Ovary (tissue), 9 donors: ENCODE measurements around the gene NCS1. TPM values are rescaled to one million over a fixed set of nuclear protein-coding genes. Genes with fewer than 3 reads are reported as not detected.

Source experiments
- DNase-seq, 5 donors: peaks; one replicate each; pipeline ENCODE4 v3.0.0-alpha.2; 2019 to 2020
- H3K27ac ChIP-seq, 2 donors: fragments of 200-600 bp; one replicate each; pipeline versions ENCODE4 v1.5.1 to v1.8.0; 2019 to 2022
- H3K27me3 ChIP-seq: fragments of 200-600 bp; one replicate; pipeline ENCODE4 v1.8.0; 2022
- H3K36me3 ChIP-seq: fragments of 200-600 bp; sonication (generic); one replicate; pipeline ENCODE4 v1.5.1; 2019
- H3K4me1 ChIP-seq: one replicate; pipeline ENCODE4 v1.8.1; 2013; ENCODE audit warnings: mild to moderate bottlenecking, moderate library complexity; ENCODE audit not compliant: insufficient read depth
- H3K4me3 ChIP-seq: fragments of 200-600 bp; sonication (generic); one replicate; pipeline ENCODE4 v1.5.1; 2017
- H3K9me3 ChIP-seq, 2 donors: fragments of 200-600 bp in 1 of 2; sonication (generic) in 1 of 2; one replicate each; pipeline versions ENCODE4 v1.5.1 to v1.8.1; 2013 to 2019; ENCODE audit warnings: mild to moderate bottlenecking in 1 of 2, moderate library complexity in 1 of 2
- CTCF ChIP-seq, 3 donors: fragments of 450-650 bp in 2 of 3; fragments of 200-600 bp in 1 of 3; IDR thresholded peaks; one replicate each; pipeline versions ENCODE4 v1.5.1 to v1.8.0; 2016 to 2022; ENCODE audit warnings: antibody characterized with exemption in 3 of 3, mild to moderate bottlenecking in 1 of 3
- EP300 ChIP-seq: sonication (generic); formaldehyde crosslinking; IDR thresholded peaks from one replicate; pipeline ENCODE4 v1.6.1; 2017; ENCODE audit warnings: antibody characterized with exemption
- POLR2A ChIP-seq: fragments of 450-650 bp; IDR thresholded peaks from one replicate; pipeline ENCODE4 v1.6.1; 2017; ENCODE audit warnings: antibody characterized with exemption, mild to moderate bottlenecking, moderate library complexity
- WGBS, 3 donors: extraction: QIAGEN DNeasy Blood & Tissue Kit in 1 of 3; methylation state at CpG; one replicate each; pipeline versions ENCODE4 v1.1.5 to v1.1.7; 2013 to 2017; 5-methylcytosine and 5-hydroxymethylcytosine counted together
- intact Hi-C, 4 donors: fragments of 100-400 bp; cut with DNase I; formaldehyde crosslinking; loops; one replicate each; pipeline versions ENCODE4 v1.11.0 to v1.15.1; 2022 to 2023
- polyA plus RNA-seq, 2 donors: library from polyadenylated mRNA; stranded (reverse); fragments of 200-250 nt in 1 of 2; fragments of 350-450 nt in 1 of 2; fragmentation: Illumina TruSeq in 1 of 2; extraction: RNeasy Lipid Tissue Mini Kit (QIAGEN cat#74804) in 1 of 2; gene quantifications; one replicate each; pipeline ENCODE4 v1.2.3, GENCODE V29; 2013 to 2014
- total RNA-seq, 7 donors: library from RNA; depleted of rRNA in 2 of 7; stranded (reverse); fragments of >200 nt in 2 of 7; fragmentation: NEBNext Ultra II Directional in 3 of 7; extraction: Animal tissue kit (Norgen Biotek cat#: 25700) in 3 of 7; gene quantifications; one replicate each; pipeline versions ENCODE4 v1.1.0 to v1.2.4, GENCODE V29; 2016 to 2023
- donor health status: DM: no; HTN: no; CAD: no; lungs with moderate emphysema.
- donor health status: DM: no; HTN: no; CAD: no.
- donor health status: Bipolar disorder and iron deficiency.
- donor health status: DM: yes; HTN: yes; CAD: no.
- donor health status: DM: no; HTN: no; CAD: no.
- donor health status: DM: yes; HTN: yes; CAD: no.

NCS1 gene
- total and polyA plus RNA-seq, 9 donors, result 3.6 to 46.7 (median 25.0) TPM

GRCh38 chr9:130215341-130216119 is 43.3 kb downstream of the NCS1 start:
- TF ChIP-seq EP300, result no peak
- TF ChIP-seq POLR2A, result no peak
- no peak for TF ChIP-seq CTCF (IDR thresholded peaks at IDR 0.05)
- no peak overlapping the region for H3K4me3 ChIP-seq
- no peaks in the 10 kb centered on the region for H3K9me3 ChIP-seq
- intact Hi-C loops, result no loop called here
- H3K27me3 ChIP-seq, result no peaks in the 10 kb centered on the region
- H3K27ac ChIP-seq, result no peak overlapping the region
- H3K4me1 ChIP-seq, result peaks cover 6% of the 10 kb centered on the region
- DNase-seq, result no peak
- no peaks in the 10 kb centered on the region for H3K36me3 ChIP-seq
- WGBS, 3 donors, result 81 to 84% (median 83%) methylated on average over 16 of the region's 16 CpGs

- 83 to 85% (median 83%) methylated on average over 10 of the region's 10 CpGs for WGBS, 3 donors
- DNase-seq, result no peak
- H3K9me3 ChIP-seq, result no peaks in the 10 kb centered on the region
- H3K27ac ChIP-seq, result no peak overlapping the region
- no peaks in the 10 kb centered on the region for H3K36me3 ChIP-seq
- peaks cover 10% of the 10 kb centered on the region for H3K4me1 ChIP-seq
- H3K27me3 ChIP-seq, result no peaks in the 10 kb centered on the region
- intact Hi-C loops, result no loop called here
- no peak for TF ChIP-seq POLR2A
- no peak overlapping the region for H3K4me3 ChIP-seq
Observed at GRCh38 chr9:130217838-130218237, 45.6 kb downstream of the NCS1 start.

GRCh38 chr9:130219661-130220096 is 47.5 kb downstream of the NCS1 start:
- peak overlapping the region in 1 of 2 donors; percentile 32 for H3K27ac ChIP-seq
- no peaks in the 10 kb centered on the region for H3K9me3 ChIP-seq
- 54 to 67% (median 54%) methylated on average over 11 to 16 of the region's 16 CpGs for WGBS, 3 donors
- TF ChIP-seq CTCF (IDR thresholded peaks at IDR 0.05), result no peak
- TF ChIP-seq EP300, result no peak
- no peak for TF ChIP-seq POLR2A
- no peak for DNase-seq
- H3K4me1 ChIP-seq, result peaks cover 7% of the 10 kb centered on the region
- H3K36me3 ChIP-seq, result no peaks in the 10 kb centered on the region
- H3K4me3 ChIP-seq, result no peak overlapping the region
- no peaks in the 10 kb centered on the region for H3K27me3 ChIP-seq
- intact Hi-C loops, result no loop called here

- Histone ChIP-seq H3K9me3 (no peaks in the 10 kb centered on the region), H3K27me3 (no peaks in the 10 kb centered on the region), H3K4me1 (peaks cover 7% of the 10 kb centered on the region), H3K27ac (peak overlapping the region in 1 of 2 donors; percentile 32), H3K4me3 (no peak overlapping the region), H3K36me3 (no peaks in the 10 kb centered on the region)
- intact Hi-C loops, result no loop called here
- 9 to 19% (median 10%) methylated on average over 9 of the region's 9 CpGs for WGBS, 3 donors
- TF ChIP-seq EP300 (no peak), CTCF (IDR thresholded peaks at IDR 0.05) (peak; percentile 29 to 53 (median 31))
- peak; percentile 69 to 82 (median 77) for DNase-seq
Observed at GRCh38 chr9:130220352-130220751, 48.1 kb downstream of the NCS1 start.

- TF ChIP-seq CTCF (IDR thresholded peaks at IDR 0.05) (no peak), POLR2A (no peak), EP300 (no peak)
- H3K9me3 ChIP-seq, result no peaks in the 10 kb centered on the region
- H3K4me1 ChIP-seq, result peaks cover 7% of the 10 kb centered on the region
- no peak overlapping the region for H3K27ac ChIP-seq
- no peak overlapping the region for H3K4me3 ChIP-seq
- intact Hi-C loops, result no loop called here
- WGBS, 3 donors, result 93 to 95% (median 95%) methylated on average over 8 to 9 of the region's 9 CpGs
- DNase-seq, result no peak
- H3K27me3 ChIP-seq, result no peaks in the 10 kb centered on the region
- no peaks in the 10 kb centered on the region for H3K36me3 ChIP-seq
Observed at GRCh38 chr9:130222833-130223232, 50.6 kb downstream of the NCS1 start.
